Measurements from ENCODE around the gene NFKBIE. TPM values are rescaled to one million over a fixed set of nuclear protein-coding genes. Genes with fewer than 3 reads are reported as not detected.

NFKBIE gene
- total and polyA plus RNA-seq, 9 of the 15 experiments (the other 6 are each of a cell fraction or from before 2014, with no cell fraction given): 2.1 to 16.4 (median 11.7) TPM

GRCh38 chr6:44237813-44238433 lies 27.4 kb downstream of the NFKBIE start (continued):
- TF ChIP-seq ZNF407 (IDR thresholded peaks at IDR 0.05; ENCODE audit: low read depth) (no peak), HINFP (tag; conservative IDR thresholded peaks at IDR 0.05; ENCODE audit: low read depth) (no peak), ZNF609 (CRISPR knock-in tag; IDR thresholded peaks at IDR 0.05; ENCODE audit: borderline replicate concordance) (no peak), ZNF785 (CRISPR knock-in tag; IDR thresholded peaks at IDR 0.05) (no peak), CC2D1A (IDR thresholded peaks at IDR 0.05) (no peak), GMEB1 (CRISPR knock-in tag; IDR thresholded peaks at IDR 0.05) (peak; percentile 39; the same call in 1 of the 2 replicates), ARNT (IDR thresholded peaks at IDR 0.05) (no peak)
- TF ChIP-seq, protein P1, sequence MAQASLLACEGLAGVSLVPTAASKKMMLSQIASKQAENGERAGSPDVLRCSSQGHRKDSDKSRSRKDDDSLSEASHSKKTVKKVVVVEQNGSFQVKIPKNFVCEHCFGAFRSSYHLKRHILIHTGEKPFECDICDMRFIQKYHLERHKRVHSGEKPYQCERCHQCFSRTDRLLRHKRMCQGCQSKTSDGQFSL (CRISPR knock-in tag; IDR thresholded peaks at IDR 0.05): peak; percentile 92
- TF ChIP-seq, protein P1 (tag; IDR thresholded peaks at IDR 0.05): peak in 1 of 2 experiments; percentile 55; a peak in 1 of 4 replicates
